ENCODE results near the gene STS.

The STS gene

DNA sequence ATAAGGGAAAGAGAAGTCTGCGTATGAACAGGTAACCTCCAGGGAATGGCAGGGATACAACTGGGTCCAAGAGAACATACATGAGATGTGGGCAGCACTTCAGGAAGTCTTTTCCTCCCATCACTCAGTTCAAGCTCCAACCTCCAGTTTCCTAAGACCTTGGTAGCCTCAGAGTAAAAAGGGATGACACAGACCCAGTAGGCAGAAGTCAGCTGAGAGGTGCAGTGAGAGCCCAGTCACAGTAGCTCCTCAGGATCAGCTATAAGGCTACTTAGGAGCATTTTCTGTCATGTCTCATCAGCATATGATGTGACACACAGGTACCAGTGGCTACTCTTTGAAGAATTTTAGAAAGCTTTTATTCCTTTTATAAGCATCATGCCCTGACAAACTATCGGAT, 12.5 kb upstream of the STS start:
- H3K27ac ChIP-seq (ENCODE audit: poor library complexity, severe bottlenecking): no peak overlapping the region
- no peak overlapping the region for H3K4me3 ChIP-seq (ENCODE audit: severe bottlenecking)
- no peaks in the 10 kb centered on the region for H3K27me3 ChIP-seq (ENCODE audit: insufficient read depth, poor library complexity, severe bottlenecking)
- TF ChIP-seq, protein P1, sequence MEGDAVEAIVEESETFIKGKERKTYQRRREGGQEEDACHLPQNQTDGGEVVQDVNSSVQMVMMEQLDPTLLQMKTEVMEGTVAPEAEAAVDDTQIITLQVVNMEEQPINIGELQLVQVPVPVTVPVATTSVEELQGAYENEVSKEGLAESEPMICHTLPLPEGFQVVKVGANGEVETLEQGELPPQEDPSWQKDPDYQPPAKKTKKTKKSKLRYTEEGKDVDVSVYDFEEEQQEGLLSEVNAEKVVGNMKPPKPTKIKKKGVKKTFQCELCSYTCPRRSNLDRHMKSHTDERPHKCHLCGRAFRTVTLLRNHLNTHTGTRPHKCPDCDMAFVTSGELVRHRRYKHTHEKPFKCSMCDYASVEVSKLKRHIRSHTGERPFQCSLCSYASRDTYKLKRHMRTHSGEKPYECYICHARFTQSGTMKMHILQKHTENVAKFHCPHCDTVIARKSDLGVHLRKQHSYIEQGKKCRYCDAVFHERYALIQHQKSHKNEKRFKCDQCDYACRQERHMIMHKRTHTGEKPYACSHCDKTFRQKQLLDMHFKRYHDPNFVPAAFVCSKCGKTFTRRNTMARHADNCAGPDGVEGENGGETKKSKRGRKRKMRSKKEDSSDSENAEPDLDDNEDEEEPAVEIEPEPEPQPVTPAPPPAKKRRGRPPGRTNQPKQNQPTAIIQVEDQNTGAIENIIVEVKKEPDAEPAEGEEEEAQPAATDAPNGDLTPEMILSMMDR (IDR thresholded peaks at IDR 0.05; ENCODE audit: poor library complexity, severe bottlenecking): no peak
- DNase-seq (ENCODE audit: low spot score) (no peak), ATAC-seq (ENCODE audit: low read depth) (no peak)
- no peaks in the 10 kb centered on the region for H3K9me3 ChIP-seq (ENCODE audit: severe bottlenecking)
- peaks cover 6% of the 10 kb centered on the region for H3K4me1 ChIP-seq (ENCODE audit: insufficient read depth, poor library complexity, severe bottlenecking)
- H3K36me3 ChIP-seq (ENCODE audit: low read depth): no peaks in the 10 kb centered on the region

DNA sequence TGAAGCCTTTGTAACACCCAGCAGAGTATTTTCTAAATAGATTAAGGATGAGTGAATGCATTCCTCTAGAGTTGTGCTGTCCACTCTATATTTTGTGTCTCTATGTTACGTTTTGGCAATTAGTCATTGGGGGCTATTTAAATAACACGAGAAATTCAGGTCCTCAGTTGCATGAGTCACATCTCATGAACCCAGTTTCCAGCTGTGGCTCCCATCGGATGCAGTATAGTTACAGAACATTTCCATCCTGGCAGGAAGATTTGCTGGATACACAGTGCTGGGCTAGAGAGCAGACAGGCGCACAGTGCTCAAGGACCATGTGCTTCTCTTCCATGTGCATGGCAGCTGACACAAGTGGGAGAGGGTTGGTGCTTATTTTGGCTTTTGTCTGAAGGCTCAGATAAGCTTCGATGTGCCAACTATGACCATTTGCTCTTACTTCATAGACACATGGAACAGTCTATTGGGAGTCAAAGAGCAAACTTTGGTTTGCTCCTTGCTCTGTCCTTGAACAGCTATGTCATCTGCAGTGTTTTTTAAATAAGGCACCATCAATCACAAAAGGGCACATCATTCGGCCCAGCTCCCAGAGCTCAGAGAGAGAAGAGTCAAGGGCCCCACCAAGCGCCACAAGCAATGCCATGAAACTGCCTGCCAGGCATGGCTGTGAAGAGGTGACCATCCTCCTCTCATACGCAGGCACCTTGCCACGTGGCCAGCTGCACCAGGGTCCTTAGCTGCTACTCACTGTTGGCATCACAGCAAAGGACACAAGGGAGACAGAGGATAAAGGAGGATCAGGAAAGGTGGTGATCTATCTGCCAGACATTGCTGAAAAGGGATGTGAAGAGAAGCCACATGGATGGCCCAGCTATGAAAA, 8.1 kb upstream of the STS start:
- Histone ChIP-seq H3K36me3 (ENCODE audit: low read depth) (no peaks in the 10 kb centered on the region), H3K27me3 (ENCODE audit: insufficient read depth, poor library complexity, severe bottlenecking) (no peaks in the 10 kb centered on the region), H3K27ac (ENCODE audit: poor library complexity, severe bottlenecking) (no peak overlapping the region), H3K4me3 (ENCODE audit: severe bottlenecking) (no peak overlapping the region), H3K9me3 (ENCODE audit: severe bottlenecking) (no peaks in the 10 kb centered on the region), H3K4me1 (ENCODE audit: insufficient read depth, poor library complexity, severe bottlenecking) (no peaks in the 10 kb centered on the region)
- ATAC-seq (ENCODE audit: low read depth) (no peak; the same call in 2 of the 3 replicates), DNase-seq (ENCODE audit: low spot score) (no peak)
- TF ChIP-seq, protein P1 (IDR thresholded peaks at IDR 0.05; ENCODE audit: poor library complexity, severe bottlenecking): no peak

DNA sequence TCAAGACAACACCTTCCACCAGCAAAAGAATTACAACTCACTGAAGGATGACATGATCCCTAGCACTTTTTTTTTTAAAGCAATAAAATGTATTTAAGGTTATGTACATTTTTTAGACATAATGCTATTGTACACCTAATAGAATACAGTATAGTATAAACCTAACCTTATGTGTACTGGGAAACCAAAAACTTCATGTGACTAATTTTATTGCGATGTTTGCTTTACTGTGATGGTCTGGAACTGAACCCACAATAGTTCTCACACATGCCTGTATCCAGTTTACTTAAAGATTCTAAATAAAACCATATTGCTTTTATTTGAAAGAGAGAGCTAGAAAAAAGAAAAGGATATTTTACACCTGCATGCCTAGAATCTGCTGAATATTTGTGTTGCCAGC, 4.4 kb upstream of the STS start:
- Histone ChIP-seq H3K4me3 (ENCODE audit: severe bottlenecking) (no peak overlapping the region), H3K9me3 (ENCODE audit: severe bottlenecking) (no peaks in the 10 kb centered on the region), H3K27ac (ENCODE audit: poor library complexity, severe bottlenecking) (no peak overlapping the region), H3K27me3 (ENCODE audit: insufficient read depth, poor library complexity, severe bottlenecking) (no peaks in the 10 kb centered on the region), H3K4me1 (ENCODE audit: insufficient read depth, poor library complexity, severe bottlenecking) (peaks cover 4% of the 10 kb centered on the region), H3K36me3 (ENCODE audit: low read depth) (no peaks in the 10 kb centered on the region)
- ATAC-seq (ENCODE audit: low read depth) (no peak), DNase-seq (ENCODE audit: low spot score) (no peak)
- TF ChIP-seq, protein P1 (IDR thresholded peaks at IDR 0.05; ENCODE audit: poor library complexity, severe bottlenecking): no peak

DNA sequence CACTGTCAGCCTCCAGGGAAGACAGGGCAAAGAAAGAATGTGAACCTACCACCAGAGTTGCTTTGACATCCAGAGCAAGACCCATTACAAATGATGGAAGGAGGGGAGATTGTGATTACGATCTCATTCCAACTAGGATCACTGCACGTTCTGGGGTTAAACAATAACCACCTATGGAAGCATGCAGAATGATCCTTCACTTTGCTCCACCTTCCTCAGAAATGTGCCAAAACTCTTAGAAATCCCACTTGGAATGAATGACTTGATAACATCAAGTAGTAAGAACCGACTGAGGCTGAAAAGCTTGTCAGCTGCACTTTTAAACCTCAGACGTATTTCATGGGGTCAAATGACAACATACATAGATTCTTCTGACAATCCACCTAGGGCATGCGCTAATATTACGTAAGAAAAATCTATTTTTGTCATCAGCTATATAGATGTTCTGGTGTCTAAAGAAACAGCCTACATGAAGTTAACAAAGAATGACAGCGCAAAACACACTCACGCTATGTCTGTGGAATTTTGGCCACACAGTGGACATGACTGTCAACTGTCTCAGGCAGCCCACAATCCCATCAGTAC, 3.5 kb upstream of the STS start:
- Histone ChIP-seq H3K27ac (ENCODE audit: poor library complexity, severe bottlenecking) (no peak overlapping the region), H3K36me3 (ENCODE audit: low read depth) (no peaks in the 10 kb centered on the region), H3K9me3 (ENCODE audit: severe bottlenecking) (no peaks in the 10 kb centered on the region), H3K4me3 (ENCODE audit: severe bottlenecking) (no peak overlapping the region), H3K27me3 (ENCODE audit: insufficient read depth, poor library complexity, severe bottlenecking) (no peaks in the 10 kb centered on the region), H3K4me1 (ENCODE audit: insufficient read depth, poor library complexity, severe bottlenecking) (peaks cover 4% of the 10 kb centered on the region)
- TF ChIP-seq, protein P1 (IDR thresholded peaks at IDR 0.05; ENCODE audit: poor library complexity, severe bottlenecking): no peak
- no peak for ATAC-seq (ENCODE audit: low read depth)
- DNase-seq (ENCODE audit: low spot score): no peak

DNA sequence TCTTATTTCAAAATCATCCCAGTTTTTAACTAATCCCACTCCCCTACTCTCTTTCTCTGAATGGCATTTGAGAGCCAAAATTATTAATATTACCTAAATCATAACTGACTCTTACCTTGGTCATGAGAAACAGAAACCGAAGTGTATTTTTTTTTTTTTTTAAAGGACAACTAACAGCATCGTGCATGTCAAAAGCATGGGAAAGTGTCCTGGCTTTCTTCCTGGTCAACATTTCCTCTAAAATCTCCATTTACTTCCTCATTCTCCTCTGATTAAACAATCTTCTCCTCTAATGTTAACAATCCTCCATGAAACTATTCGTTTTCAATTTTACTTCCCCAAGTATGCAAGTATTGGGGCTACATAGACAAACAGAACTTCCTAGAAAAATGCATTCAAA, 2.1 kb upstream of the STS start:
- H3K27ac ChIP-seq (ENCODE audit: poor library complexity, severe bottlenecking): no peak overlapping the region
- TF ChIP-seq, protein P1 (IDR thresholded peaks at IDR 0.05; ENCODE audit: poor library complexity, severe bottlenecking): no peak
- no peak overlapping the region for H3K4me3 ChIP-seq (ENCODE audit: severe bottlenecking)

More for the DNA sequence above, 2.1 kb upstream of the STS start:
- H3K36me3 ChIP-seq (ENCODE audit: low read depth): no peaks in the 10 kb centered on the region
- H3K9me3 ChIP-seq (ENCODE audit: severe bottlenecking): no peaks in the 10 kb centered on the region
- ATAC-seq (ENCODE audit: low read depth): no peak
- H3K27me3 ChIP-seq (ENCODE audit: insufficient read depth, poor library complexity, severe bottlenecking): no peaks in the 10 kb centered on the region
- H3K4me1 ChIP-seq (ENCODE audit: insufficient read depth, poor library complexity, severe bottlenecking): peaks cover 4% of the 10 kb centered on the region
- no peak for DNase-seq (ENCODE audit: low spot score)

Data from RWPE2 (cell line).